ENCODE data around the gene OR6J1.
"Not testable (repeated sequence)": the region's sequence is repeated elsewhere in the genome, so short reads cannot be mapped to it uniquely, and the experiment has no call there.

OR6J1 gene

DNA sequence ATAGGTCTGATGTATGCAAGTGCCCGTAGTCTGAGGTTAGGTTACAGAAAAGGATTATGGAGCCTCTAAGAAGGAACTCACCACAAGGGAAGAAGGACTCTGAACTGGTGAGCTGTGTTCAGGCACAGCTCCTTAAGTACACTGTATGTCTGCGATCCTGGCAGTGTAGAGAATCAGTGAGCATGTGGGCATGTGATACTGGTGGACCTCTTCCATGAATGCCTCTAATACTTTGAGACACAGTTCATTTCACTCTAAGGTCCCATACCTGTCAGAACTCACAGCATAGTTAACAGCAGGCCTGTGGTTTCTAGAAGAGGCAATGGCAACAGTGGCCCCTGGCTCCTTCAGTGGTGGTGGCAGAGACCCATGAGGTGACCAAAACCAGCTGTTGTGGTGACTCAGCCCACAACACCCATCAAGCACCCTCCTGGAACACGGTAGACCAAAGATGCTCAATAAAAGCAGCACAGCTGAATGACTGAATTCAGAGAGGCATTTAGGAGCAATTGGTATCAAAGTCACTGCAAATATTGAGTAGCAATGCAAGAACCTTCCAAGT, 6.9 kb upstream of the OR6J1 start:
- DNase-seq (ENCODE audit: low spot score), result no peak

DNA sequence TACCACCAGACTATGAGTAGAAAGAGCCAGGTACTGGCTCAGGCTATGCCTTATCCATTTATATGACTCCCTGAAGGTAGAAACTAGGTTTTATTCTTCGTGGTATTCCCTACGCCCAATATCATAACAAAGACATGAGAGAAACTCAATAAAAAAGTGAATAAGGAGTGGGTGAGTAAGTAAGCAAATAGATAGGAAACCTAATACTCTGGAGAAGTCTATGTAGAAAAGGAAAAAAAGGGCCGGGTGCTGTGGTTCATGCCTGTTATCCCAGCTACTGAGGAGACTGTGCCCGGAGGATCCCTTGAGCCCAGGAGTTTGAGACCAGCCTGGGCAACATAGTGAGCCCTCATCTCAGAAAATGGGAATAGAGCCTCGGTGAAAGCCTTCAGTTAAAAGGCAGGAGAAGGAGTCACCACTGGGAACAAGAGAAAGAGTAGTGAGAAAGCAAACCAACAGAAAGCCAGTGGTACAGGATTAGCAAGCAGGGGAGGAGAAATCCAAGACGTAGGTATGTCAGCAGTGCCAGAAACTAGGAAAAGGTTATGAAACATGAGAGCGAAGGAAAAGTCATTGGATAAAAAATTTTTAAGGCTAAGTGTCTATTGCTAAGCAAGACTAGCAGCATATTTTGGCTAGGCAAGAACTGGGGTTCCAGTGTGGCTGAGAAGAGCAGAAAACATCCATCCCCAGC, 6.0 kb upstream of the OR6J1 start:
- no peak for DNase-seq (ENCODE audit: low spot score)

DNA sequence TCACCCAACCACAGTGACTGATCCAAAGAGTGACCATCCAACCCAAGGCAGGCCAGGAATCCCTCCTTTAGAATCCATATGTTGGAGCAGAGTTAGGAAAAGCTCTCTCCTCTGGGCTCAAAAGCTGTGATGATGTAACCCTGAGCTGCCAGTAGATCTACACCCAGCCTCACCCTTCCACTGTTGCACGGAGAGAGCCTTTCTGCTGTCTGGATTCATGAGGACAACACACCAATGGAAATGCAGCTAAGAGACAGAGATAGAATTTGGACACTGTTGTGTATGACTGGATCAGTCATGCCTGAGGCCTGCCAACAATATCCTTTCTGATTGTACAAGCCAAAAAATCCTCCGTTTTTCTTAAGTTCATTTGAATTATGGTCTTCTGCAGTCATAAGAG, 4.4 kb upstream of the OR6J1 start:
- DNase-seq (ENCODE audit: low spot score), result no peak

DNA sequence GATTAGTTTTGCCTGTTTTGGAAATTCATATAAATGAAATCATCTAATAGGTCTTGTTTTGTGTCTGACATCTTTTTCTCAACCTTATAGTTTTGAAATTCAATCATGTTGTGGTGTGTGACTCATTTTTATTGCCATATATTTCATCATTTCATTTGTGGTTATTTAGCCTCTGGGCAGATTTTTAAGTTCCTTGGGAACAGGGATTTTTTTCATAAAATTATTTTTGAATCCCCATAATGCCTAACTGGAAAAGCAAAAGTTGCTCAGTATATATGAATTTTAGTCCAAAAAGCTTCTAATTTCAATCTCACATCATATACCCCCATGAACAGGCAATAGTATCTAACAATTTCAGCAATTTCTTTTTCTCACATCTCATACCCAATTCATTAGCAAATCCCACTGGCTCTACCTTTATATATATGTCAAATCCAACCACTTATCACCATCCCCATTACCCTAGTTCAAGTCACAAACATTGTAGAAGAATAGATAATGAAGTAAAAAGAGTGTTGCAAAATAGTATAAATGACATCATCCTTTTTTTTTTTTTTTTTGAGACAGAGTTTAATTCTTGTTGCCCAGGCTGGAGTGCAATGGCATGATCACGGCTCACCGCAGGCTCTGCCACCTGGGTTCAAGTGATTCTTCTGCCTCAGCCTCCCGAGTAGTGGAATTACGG, 2.6 kb upstream of the OR6J1 start:
- DNase-seq (ENCODE audit: low spot score), result no peak

DNA sequence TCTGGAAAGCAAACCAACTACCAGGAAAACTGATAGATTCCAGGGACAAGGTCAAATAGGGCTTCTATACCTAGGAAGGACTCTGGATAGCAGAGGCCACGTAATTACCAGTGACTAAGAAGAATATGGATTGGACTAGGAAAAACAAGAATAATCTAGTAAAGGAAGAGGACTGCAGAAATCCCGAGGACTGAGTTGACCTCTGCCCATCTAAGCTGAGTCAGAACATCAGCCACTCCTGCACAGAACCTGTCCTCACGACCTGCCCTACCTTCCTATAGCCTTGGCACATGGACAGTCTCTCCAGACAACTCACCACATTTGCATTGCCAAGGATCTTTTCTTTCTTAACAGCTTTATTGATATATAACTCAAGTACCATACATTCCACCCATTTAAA, 2.3 kb downstream of the OR6J1 start:
- DNase-seq (ENCODE audit: low spot score), result no peak

DNA sequence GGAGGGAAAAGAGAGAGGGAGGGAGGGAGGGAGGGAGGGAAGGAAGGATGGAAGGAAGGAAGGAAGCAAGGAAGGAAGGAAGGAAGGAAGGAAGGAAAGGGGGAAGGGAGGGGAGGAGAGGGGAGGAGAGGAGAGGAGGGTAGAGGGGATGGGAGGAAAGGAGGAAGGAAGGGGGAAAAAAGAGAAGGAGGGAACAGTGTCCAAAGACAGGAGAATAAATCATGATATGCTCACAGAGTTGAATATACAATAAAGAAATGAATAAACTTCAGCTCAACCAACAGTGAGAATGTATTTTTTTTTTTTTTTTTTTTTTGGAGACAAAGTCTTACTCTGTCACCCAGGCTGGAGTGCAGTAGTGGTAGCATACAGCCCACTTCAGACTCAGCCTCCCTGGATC, 4.0 kb downstream of the OR6J1 start:
- DNase-seq (ENCODE audit: low spot score), result no peak

DNA sequence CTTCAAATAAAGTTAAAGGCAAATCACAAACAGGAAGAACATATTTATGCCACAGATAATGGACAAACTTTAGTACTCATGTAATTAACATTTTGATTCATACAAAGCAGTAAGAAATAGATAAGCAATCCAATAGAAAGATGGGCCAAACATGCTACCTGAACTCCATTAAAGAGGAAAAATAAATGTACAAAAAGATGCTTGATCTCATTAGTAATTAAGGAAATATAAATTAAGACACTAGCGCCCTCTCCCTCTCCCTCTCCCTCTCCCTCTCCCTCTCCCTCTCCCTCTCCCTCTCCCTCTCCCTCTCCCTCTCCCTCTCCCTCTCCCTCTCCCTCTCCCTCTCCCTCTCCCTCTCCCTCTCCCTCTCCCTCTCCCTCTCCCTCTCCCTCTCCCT, 8.2 kb downstream of the OR6J1 start:
- DNase-seq (ENCODE audit: low spot score), result not testable (repeated sequence)

DNA sequence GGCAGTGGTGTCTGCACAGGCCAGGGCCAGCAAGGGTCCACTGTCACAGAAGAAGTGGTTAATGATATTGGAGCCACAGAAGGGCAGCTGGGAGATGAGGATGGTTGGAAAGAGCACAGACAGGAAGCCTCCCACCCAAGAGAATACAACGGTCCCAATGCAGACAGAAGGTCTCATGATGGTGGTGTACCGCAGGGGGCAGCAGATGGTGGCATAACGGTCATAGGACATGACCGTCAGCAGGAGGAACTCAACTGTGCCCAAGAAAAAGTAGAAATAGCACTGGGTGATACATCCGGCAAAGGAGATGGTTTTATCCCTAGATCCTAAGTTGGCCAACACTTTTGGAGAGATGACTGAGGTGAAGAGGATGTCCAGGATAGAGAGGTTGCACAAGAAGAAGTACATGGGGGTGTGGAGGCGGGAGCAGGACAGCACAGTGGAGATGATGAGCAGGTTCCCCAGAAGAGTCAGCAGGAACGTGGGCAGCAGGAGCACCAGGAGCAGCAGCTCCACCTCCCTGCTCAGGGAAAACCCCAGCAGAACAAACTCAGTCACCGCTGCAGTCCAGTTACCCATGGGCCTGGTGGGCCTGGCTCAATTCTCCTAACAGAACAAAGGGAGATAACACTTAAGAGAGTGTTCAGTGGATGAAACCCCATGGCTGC, 9.8 kb downstream of the OR6J1 start:
- no peak for DNase-seq (ENCODE audit: low spot score)

DNA sequence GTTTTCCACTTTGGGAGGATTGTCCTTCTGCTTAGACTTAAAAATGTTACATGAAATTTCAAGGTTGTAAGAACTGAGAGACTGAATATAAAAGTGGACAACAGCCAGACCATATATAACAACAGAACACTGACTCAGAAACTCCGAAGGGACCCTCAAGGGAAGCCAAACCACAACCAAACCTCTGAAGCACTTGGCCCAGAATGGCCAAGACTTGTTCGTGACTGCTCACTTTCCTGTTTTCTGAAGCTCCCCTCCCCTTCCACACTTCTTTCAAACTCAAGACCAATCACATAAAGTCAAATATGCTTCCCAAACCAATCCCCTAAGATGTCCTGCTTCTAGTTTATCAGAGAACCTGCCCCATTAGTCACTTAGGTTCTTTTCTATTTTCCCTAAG, 13.7 kb downstream of the OR6J1 start:
- DNase-seq (ENCODE audit: low spot score), result no peak

DNA sequence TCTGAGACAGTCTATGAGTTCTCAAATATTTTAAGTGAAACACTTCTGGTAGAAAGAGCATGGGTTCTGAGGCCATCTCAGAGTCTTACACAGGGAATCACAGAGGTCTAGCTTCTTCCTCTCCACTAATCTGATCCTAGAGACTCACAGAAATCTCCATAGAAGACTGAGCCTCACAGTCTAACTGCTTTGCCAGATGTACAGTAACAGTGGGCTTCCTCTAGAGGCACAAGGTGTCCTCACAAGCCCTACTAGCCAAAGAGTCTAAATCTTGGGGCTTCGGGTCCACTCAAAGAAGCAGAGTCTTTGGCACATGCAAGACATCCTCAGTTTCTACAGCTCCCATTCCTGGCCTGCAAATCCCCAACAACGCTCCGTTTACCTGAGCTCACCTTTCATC, 14.1 kb downstream of the OR6J1 start:
- DNase-seq (ENCODE audit: low spot score), result no peak

DNA sequence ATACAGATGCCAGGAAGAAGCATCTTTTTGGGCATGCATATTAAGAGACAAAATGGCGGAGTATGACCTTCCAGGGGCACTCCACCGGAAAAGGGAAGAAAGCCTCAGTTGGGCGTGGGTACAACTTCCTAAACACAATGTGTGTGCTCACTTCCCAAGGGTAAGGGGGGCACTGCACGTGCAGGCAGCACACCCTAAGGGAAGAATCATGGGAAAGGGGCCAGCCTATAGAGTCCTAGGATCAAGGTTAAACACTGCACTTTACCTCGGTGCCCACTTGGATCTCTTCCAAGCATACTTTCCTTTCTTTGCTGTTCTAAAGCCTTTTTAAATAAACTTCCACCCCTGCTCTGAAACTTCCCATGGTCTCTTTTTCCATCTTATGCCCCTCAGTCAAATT, 14.8 kb downstream of the OR6J1 start:
- no peak for DNase-seq (ENCODE audit: low spot score)

DNA sequence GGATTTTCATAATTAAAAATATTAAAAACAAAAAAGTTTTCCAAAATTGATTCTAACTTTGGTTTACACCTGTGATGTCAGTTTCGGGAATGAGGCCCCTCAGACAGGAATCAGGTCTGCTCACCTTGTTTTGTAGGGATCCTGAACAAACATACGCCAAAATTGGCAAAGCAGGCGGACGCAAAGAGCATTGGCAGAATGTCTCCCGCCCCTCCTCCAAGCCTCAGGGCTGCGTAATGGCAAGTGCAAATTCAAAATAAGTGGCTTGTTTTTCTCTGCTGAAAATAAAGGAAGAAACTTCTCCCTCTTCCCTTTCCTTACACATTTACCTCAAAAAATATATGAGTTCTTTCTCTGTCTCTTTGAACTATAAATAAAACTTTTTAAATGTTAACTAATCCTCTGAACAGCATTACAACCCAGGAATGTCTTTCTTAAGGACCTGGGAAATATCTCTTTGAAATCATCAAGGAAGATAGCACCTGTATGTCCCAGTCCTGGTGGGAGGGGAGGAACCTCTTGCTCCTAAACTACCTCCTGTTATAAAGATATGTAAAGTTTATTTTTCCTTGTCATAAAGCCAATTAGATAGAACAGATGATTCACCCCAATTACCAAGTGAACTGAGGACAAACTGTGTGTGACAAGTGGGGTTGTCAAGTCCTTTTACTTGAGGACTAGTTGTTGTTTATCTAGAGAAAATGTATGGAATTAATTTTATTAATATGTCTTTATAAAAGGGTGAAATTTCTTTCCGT, 16.5 kb downstream of the OR6J1 start:
- no peak for DNase-seq (ENCODE audit: low spot score)

DNA sequence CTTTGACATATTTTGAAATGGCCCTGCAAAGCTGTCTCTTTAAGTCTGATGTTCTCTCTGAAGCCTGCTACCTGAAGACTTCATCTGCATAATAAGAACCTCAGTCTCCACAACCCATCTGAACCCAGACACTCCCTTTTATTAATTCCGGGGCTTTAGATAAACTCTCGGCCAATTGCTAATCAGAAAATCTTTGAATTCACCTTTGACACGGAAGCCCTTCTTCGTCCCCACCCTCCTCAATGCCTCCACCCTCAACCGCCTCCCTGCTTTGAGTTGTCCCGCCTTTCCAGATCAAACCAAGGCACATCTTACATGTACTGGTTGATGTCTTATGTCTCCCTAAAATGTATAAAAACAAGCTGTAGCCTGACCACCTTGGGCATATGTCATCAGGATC, 17.6 kb downstream of the OR6J1 start:
- no peak for DNase-seq (ENCODE audit: low spot score)

DNA sequence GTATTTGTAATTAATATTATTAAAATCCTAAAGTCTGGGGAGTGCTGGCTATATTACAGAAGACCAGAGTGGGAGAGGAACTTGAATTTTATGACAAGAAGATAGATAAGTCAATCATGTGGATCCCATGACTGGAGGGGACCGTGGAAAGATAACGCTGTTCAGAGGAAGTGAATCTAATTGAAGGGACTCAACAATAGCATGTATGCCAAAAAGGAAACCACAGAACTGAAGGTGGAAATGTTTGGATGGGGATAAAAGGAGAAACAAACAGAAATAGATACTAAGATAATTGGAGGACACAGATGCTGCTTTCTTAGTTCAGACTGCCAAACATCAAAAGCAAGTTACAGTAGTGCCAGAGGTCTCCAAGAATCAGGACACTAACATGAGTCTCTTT, 21.1 kb downstream of the OR6J1 start:
- DNase-seq (ENCODE audit: low spot score), result no peak

DNA sequence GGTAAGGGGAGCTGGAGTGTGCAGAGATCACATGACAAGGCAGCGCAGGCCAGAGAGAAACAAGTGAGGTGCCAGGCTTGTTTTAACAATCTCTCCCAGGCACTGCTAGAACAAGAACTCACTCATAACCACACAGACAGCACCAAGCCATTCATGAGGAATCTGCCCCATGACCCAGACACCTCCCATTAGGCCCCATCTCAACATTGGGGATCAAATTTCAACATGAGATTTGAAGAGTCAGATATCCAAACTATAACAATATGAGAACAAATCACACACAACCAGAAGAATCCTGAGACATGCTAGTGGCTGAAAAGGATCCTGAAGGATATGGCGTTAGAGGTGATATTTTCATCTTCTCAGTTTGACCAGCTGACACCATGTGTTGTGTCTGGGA, 21.9 kb downstream of the OR6J1 start:
- no peak for DNase-seq (ENCODE audit: low spot score)

DNA sequence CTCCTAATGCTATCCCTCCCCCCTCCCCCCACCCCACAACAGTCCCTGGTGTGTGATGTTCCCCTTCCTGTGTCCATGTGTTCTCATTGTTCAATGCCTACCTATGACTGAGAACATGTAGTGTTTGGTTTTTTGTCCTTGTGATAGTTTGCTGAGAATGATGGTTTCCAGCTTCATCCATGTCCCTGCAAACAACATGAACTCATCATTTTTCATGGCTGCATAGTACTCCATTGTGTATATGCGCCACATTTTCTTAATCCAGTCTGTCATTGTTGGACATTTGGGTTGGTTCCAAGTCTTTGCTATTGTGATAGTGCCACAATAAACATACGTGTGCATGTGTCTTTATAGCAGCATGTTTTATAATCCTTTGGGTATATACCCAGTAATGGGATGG, 28.4 kb downstream of the OR6J1 start:
- DNase-seq (ENCODE audit: low spot score), result not testable (repeated sequence)

DNA sequence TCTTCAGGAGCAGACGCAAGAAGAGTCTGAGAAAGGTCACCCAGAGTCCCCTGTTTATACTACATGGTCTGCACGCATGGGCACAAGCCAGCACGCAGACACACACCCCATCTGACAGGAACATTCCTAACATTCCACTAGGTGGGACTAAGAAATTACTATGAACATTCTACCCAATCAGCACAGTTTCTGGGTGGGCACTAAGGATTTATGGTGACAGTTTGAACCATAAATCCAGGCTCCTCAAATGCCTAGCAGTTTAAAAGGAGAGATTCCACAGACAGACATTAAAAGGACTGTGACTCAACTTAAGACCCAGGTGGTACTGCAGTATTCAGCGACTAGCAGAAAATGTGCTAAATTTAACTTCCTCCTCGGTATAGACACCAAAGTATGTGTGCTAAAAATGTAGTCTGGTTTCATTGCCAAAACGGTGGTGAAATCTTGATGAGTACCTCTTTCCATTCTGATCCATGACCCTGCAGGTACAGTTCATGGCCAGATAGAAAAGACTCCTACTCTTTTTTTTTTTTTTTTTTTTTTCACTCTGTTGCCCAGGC, 29.8 kb downstream of the OR6J1 start:
- DNase-seq (ENCODE audit: low spot score), result no peak

DNA sequence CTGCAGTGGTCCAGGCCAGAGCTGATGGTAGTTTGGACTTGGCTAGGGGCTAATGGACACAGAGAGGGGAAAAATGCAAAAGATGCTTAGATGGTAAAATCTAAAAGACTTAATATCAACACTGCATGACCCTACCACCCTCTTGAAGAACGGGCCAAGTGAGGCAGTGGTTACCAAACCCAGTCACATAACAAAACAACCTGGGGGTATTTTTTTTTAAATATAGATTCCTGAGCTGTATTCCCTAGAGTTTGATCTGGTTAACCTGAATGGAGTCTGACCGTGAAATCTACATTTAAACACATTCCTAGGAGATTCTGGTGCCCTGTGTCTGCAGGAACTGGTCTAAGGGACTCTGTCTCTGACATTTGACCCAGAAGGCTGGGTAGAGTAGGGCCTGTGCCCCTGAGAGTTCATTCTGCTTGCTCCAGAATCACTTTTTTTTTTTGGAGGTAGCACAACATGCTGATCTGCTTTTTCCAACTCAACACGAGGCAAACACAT, 30.4 kb downstream of the OR6J1 start:
- DNase-seq (ENCODE audit: low spot score), result no peak

DNA sequence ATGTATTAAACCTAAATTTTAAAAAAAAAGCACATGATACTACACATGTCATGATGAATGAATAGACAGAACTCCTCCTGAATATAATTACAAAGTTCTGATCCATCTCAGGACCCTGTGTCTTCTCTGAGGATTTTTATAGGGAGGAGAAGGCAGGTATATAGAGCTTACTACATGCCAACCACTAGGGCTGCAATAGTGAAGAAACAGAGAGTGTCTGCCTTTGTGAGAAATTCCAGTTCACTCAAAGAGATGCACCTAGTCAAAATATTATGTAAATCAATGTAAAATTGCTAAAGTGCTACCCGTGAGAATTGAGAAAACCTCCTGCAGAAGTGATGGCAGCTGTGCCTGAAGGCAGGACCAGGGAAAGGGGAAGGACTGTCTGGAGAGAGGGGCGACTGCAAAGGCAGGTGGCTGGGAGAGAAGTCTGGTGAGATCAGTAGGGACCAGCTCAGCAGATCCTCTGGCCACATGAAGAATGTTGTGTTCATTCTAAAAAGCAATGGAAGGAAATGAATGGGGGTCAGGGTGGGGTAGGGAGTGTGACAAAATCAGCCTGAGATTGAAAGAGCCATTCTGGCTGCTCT, 31.0 kb downstream of the OR6J1 start:
- DNase-seq (ENCODE audit: low spot score), result no peak

DNA sequence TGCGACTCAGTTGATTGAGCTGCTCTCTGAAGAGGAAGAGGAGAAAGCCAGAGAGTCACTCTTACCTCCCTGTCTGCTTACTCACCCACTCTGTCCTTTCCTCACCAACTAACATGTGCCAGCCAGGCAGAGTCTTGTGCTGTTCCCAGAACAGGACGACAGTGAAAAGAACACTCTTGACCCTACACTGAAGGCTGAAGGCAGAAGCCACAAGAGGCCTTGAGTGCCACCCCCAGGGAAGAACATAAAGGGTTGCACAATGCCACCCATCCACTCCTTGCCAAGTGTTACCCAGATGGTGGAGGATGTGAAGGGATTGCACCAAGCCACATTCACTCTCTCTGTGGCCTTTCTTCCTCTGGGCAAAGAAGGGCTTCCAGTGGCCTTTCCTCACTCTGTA, 33.2 kb downstream of the OR6J1 start:
- DNase-seq (ENCODE audit: low spot score), result no peak

DNA sequence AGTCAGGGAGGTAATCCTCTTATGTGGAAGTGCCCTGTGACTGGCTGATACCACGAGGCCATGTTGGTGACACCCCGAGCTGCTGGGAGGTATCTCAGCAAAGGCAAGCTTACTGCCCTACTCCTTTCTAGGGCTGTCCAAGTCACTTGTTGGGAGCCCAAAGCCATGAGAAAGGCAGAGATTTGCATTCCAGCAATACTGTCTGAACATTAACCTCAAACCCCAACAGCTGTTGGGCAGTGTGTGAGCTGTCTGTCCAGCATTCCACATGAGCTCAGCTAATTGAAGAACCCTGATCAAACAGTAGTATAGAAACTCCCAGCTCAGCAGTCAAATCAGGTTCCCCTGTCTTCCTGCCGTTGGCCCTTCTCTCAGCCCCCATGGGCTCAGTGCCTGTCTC, 36.9 kb downstream of the OR6J1 start:
- no peak for DNase-seq (ENCODE audit: low spot score)
